GM21515 (cell line): ENCODE results near the gene SBF2.

ENCODE experiments used
- ATAC-seq: cut with Tn5 transposase; IDR thresholded peaks from one replicate; pipeline ENCODE4 v1.9.1; 2021; ENCODE audit not compliant: unreplicated experiment

The SBF2 gene

GRCh38 chr11:9736365-9736764 lies 557.7 kb downstream of the SBF2 start:
- no peak for ATAC-seq

GRCh38 chr11:9735919-9736318 lies 558.1 kb downstream of the SBF2 start:
- no peak for ATAC-seq

GRCh38 chr11:9735236-9735635 lies 558.8 kb downstream of the SBF2 start:
- no peak for ATAC-seq

- ATAC-seq = no peak
Observed at GRCh38 chr11:9733212-9733611, 560.8 kb downstream of the SBF2 start.

GRCh38 chr11:9732453-9732852 lies 561.6 kb downstream of the SBF2 start:
- no peak for ATAC-seq

- no peak for ATAC-seq
Observed at GRCh38 chr11:9731256-9731655, 562.8 kb downstream of the SBF2 start.
